ENCODE results near the gene ATP2B2. TPM values are rescaled to one million over a fixed set of nuclear protein-coding genes. Genes with fewer than 3 reads are reported as not detected.

The ATP2B2 gene
- total RNA-seq, 6 experiments from 2014 or later: 25.9 to 45.1 (median 35.1) TPM

DNA sequence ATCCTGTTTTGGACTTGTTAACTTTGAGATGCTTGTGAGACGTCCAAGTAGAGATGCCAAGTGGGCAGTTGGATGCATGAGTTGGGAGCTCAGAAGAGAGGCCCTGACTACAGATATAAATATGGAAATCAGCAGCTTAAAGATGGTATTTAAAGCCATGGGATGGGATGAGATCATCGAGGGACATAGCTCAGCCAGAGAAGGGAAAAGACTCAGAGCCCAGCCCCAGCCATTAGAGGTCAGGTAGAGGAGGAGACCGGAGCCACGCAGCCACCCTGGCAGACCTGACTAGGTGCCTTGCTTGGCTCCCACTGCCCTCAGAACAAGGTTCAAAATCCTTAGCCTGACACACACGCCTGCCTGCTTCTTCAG, 31.1 kb downstream of the ATP2B2 start:
- TF ChIP-seq, protein P1, sequence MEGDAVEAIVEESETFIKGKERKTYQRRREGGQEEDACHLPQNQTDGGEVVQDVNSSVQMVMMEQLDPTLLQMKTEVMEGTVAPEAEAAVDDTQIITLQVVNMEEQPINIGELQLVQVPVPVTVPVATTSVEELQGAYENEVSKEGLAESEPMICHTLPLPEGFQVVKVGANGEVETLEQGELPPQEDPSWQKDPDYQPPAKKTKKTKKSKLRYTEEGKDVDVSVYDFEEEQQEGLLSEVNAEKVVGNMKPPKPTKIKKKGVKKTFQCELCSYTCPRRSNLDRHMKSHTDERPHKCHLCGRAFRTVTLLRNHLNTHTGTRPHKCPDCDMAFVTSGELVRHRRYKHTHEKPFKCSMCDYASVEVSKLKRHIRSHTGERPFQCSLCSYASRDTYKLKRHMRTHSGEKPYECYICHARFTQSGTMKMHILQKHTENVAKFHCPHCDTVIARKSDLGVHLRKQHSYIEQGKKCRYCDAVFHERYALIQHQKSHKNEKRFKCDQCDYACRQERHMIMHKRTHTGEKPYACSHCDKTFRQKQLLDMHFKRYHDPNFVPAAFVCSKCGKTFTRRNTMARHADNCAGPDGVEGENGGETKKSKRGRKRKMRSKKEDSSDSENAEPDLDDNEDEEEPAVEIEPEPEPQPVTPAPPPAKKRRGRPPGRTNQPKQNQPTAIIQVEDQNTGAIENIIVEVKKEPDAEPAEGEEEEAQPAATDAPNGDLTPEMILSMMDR (IDR thresholded peaks at IDR 0.05): no peak
- no peak for TF ChIP-seq POLR2A (IDR thresholded peaks at IDR 0.05)
- ATAC-seq (peak in 3 of 4 donors; percentile 10 to 40 (median 27)), DNase-seq (no peak)
- WGBS (ENCODE audit: insufficient coverage, low coverage, low lambda C conversion rate, missing lambda C conversion rate): 56% methylated on average over 3 of the region's 5 CpGs
- H3K9me3 ChIP-seq: no peaks in the 10 kb centered on the region
- intact Hi-C loops (cut with DNase I): no loop called here
- no peaks in the 10 kb centered on the region for H3K36me3 ChIP-seq
- H3K27me3 ChIP-seq: no peaks in the 10 kb centered on the region
- peaks cover 0 to 11% (median 6%) of the 10 kb centered on the region in 4 donors for H3K4me1 ChIP-seq
- H3K4me3 ChIP-seq: no peak overlapping the region
- no peak overlapping the region for H3K27ac ChIP-seq

DNA sequence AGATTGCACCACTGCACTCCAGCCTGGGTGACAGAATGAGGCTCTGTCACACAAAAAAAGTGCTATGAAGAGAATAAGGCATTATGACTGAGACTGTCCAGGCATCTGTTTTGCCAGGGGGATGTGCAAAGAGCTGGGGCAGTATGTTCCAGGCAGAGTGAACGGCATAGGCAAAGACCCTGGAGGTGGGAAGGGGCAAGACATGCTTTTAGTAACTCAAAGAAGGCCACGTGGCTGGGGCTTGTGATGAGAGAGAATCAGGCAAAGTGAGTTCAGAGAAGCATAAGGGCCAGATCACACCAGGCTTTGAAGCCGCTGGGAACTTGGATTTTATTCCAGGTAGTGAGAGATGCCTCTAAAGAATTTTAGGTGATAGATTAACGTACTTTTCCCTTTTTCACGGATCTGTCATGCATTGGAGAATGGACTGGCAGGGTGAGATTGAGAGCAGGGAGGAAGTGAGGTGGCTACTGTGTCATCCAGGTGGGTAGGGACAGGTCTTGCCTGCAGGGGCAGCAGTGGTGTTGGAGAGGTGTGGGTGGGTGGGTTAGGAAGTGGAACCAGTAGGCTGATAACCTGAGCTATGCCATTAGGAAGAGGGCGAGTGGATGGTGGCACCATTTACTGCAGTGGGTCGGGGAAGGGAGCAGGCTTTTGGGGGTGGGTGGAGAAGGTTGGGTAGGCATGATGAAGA, 31.7 kb downstream of the ATP2B2 start:
- intact Hi-C loops (cut with DNase I): no loop called here
- Histone ChIP-seq H3K4me3 (no peak overlapping the region), H3K27me3 (no peaks in the 10 kb centered on the region), H3K9me3 (no peaks in the 10 kb centered on the region), H3K27ac (no peak overlapping the region), H3K36me3 (no peaks in the 10 kb centered on the region), H3K4me1 (peaks cover 0 to 9% (median 5%) of the 10 kb centered on the region in 4 donors)
- DNase-seq: no peak
- ATAC-seq: no peak
- TF ChIP-seq POLR2A (IDR thresholded peaks at IDR 0.05): no peak
- TF ChIP-seq, protein P1 (IDR thresholded peaks at IDR 0.05): no peak
- WGBS (ENCODE audit: insufficient coverage, low coverage, low lambda C conversion rate, missing lambda C conversion rate): 86% methylated on average over 6 of the region's 7 CpGs

DNA sequence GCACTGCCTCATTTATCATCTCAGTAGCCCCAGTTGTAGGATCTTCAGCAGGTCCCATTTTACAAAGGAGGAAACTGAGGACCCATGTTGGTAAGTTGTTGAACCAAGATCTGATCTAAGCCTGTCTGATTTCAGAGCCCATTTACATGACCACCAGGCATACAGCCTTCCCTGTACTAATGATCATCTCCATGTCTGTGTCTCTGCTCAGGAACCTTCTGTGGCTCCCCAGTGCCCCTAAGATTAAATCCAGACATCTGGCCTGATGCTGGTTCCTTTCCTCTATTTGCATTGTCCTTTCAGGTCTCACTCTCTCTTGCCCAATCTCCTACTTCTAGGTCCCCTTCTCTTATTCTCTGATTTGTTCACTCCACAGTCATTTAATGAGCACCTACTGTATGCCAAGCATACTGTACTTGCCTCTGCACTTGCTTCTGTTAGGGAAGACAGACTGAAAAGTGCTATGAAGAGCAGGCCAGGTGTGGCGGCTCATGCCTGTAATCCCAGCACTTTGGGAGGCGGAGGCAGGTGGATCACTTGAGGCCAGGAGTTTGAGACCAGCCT, 32.4 kb downstream of the ATP2B2 start:
- ATAC-seq (no peak), DNase-seq (no peak)
- intact Hi-C loops (cut with DNase I): no loop called here
- Histone ChIP-seq H3K36me3 (no peaks in the 10 kb centered on the region), H3K9me3 (no peaks in the 10 kb centered on the region), H3K27me3 (no peaks in the 10 kb centered on the region), H3K4me1 (peaks cover 0 to 15% (median 7%) of the 10 kb centered on the region in 4 donors), H3K4me3 (no peak overlapping the region), H3K27ac (no peak overlapping the region)
- WGBS (ENCODE audit: insufficient coverage, low coverage, low lambda C conversion rate, missing lambda C conversion rate): 100% methylated on average over 2 of the region's 2 CpGs
- TF ChIP-seq, protein P1 (IDR thresholded peaks at IDR 0.05): no peak
- TF ChIP-seq POLR2A (IDR thresholded peaks at IDR 0.05): no peak

DNA sequence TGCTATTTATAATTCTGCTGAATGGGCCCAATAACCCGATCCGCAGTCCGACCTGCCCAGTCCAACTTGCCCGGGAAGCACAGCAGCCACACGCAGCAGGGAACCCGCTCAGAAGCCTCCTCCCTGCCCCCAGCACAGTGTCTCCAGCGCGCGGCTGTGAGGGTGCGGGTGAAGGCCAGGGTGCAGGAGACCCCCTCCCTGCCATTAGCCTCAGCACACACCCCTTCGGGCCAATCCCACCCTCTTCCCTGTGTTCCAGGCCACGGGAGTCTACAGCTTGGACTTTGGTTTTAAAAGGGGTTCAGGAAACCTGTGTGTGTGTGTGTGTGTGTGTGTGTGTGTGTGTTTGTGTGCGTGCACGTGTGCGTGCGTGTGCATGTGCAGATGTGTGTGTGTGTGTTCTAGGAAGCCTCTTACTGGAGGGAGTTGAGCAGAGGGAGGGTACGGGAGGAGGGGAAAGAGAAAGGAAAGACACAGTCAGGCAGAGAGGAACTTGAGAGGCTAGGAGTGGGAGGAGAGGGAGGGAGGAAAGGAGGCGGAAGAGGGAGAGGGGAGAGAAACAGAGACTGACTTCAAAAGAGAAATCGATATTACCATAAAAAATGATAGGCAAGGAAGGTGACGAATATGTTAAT, 34.2 kb downstream of the ATP2B2 start:
- DNase-seq: no peak
- no peaks in the 10 kb centered on the region for H3K27me3 ChIP-seq
- 25% methylated on average over 14 of the region's 20 CpGs for WGBS (ENCODE audit: insufficient coverage, low coverage, low lambda C conversion rate, missing lambda C conversion rate)
- H3K4me3 ChIP-seq: no peak overlapping the region
- H3K4me1 ChIP-seq: peaks cover 0 to 15% (median 7%) of the 10 kb centered on the region in 4 donors
- ATAC-seq: peak in 3 of 4 donors; percentile 8 to 25 (median 12)
- H3K27ac ChIP-seq: no peak overlapping the region
- H3K9me3 ChIP-seq: no peaks in the 10 kb centered on the region
- H3K36me3 ChIP-seq: no peaks in the 10 kb centered on the region
- TF ChIP-seq, protein P1 (IDR thresholded peaks at IDR 0.05): no peak
- no peak for TF ChIP-seq POLR2A (IDR thresholded peaks at IDR 0.05)
- intact Hi-C loops (cut with DNase I): no loop called here

Measured in right lobe of liver (tissue), 6 donors.